Activated CD8-positive, alpha-beta T cell treated with anti-CD3 and anti-CD28 coated beads for 36 hours (primary cell): ENCODE data around the gene TMEM119. TPM values are rescaled to one million over a fixed set of nuclear protein-coding genes. Genes with fewer than 3 reads are reported as not detected.

Experiments used
- ATAC-seq: fragments of 200-7000 bp; cut with Tn5 transposase; one replicate; pipeline ENCODE4 v1.10.0; 2021; ENCODE audit warnings: mild to moderate bottlenecking, moderate library complexity
- CTCF ChIA-PET: fragments of 350-600 bp; sonication (Branson Sonifier 250); formaldehyde crosslinking; loops from one replicate; lab custom pipeline; 2021; ENCODE audit warnings: antibody characterized with exemption; lab: Charles Lee
- POLR2A ChIA-PET: fragments of 350-600 bp; sonication (Branson Sonifier 250); formaldehyde crosslinking; loops from one replicate; lab custom pipeline; 2021; ENCODE audit warnings: antibody characterized with exemption; lab: Charles Lee
- DNase-seq: peaks from one replicate; pipeline ENCODE4 v3.0.0-alpha.2; 2020
- H3K27ac Mint-ChIP-seq: one replicate; pipeline ENCODE4 v1.8.0; 2021; ENCODE audit warnings: mild to moderate bottlenecking, mixed read lengths
- H3K27me3 Mint-ChIP-seq: one replicate; pipeline ENCODE4 v1.8.0; 2021; ENCODE audit warnings: mixed read lengths
- H3K36me3 Mint-ChIP-seq: one replicate; pipeline ENCODE4 v1.8.0; 2021; ENCODE audit warnings: low read depth, mixed read lengths
- H3K4me1 Mint-ChIP-seq: one replicate; pipeline ENCODE4 v1.8.0; 2021; ENCODE audit warnings: low read depth, mixed read lengths
- H3K4me3 Mint-ChIP-seq: one replicate; pipeline ENCODE4 v1.8.0; 2021; ENCODE audit warnings: mild to moderate bottlenecking, moderate library complexity, mixed read lengths
- H3K9me3 Mint-ChIP-seq: one replicate; pipeline ENCODE4 v1.8.0; 2021; ENCODE audit warnings: mixed read lengths
- intact Hi-C: fragments of 100-400 bp; cut with micrococcal nuclease; formaldehyde crosslinking; loops from one replicate; pipeline ENCODE4 v1.10.0; 2022
- total RNA-seq, 2 experiments: library from RNA; stranded (reverse); gene quantifications; one replicate each; pipeline ENCODE4 v1.2.3, GENCODE V29; 2021
- TF ChIP-seq, protein P1 (sequence below): fragments of 200-600 bp; IDR thresholded peaks from one replicate; pipeline ENCODE4 v1.8.0; 2022; ENCODE audit warnings: antibody characterized with exemption, mild to moderate bottlenecking

TMEM119 gene
- total RNA-seq, 2 experiments from 2014 or later = not detected

DNA sequence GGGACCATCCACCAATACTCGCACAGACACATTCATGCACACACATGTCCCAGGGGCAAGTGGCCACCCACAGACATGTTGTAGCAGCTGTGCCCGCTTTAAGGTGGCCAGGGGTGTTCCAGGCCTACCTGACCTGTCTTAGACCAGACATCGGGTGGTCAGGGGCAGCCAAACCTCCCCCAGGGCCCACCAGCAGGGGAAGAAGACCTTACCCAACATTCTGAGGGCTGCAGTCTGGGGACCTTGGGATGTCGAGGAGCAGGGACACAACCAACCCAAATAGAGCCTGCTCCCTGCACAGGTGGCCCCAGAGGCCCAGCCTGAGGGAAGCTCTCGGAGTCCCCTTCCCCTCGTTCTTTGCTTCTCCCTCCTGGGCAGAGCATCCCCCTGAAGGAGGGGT is 1.7 kb upstream of the TMEM119 start:
- intact Hi-C loops = no loop called here
- ATAC-seq (no peak), DNase-seq (no peak)
- no peaks in the 10 kb centered on the region for H3K36me3 Mint-ChIP-seq
- no peak overlapping the region for H3K4me3 Mint-ChIP-seq
- no peaks in the 10 kb centered on the region for H3K9me3 Mint-ChIP-seq
- no peak overlapping the region for H3K27ac Mint-ChIP-seq
- CTCF ChIA-PET = interaction anchor here (2.5 kb wide), 1 partner anchor 18 kb away, joined by 10 read pairs; no protein-coding TSS in a partner anchor
- TF ChIP-seq, protein P1, sequence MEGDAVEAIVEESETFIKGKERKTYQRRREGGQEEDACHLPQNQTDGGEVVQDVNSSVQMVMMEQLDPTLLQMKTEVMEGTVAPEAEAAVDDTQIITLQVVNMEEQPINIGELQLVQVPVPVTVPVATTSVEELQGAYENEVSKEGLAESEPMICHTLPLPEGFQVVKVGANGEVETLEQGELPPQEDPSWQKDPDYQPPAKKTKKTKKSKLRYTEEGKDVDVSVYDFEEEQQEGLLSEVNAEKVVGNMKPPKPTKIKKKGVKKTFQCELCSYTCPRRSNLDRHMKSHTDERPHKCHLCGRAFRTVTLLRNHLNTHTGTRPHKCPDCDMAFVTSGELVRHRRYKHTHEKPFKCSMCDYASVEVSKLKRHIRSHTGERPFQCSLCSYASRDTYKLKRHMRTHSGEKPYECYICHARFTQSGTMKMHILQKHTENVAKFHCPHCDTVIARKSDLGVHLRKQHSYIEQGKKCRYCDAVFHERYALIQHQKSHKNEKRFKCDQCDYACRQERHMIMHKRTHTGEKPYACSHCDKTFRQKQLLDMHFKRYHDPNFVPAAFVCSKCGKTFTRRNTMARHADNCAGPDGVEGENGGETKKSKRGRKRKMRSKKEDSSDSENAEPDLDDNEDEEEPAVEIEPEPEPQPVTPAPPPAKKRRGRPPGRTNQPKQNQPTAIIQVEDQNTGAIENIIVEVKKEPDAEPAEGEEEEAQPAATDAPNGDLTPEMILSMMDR = no peak
- H3K4me1 Mint-ChIP-seq = no peaks in the 10 kb centered on the region
- POLR2A ChIA-PET = no interaction called here
- H3K27me3 Mint-ChIP-seq = no peaks in the 10 kb centered on the region

DNA sequence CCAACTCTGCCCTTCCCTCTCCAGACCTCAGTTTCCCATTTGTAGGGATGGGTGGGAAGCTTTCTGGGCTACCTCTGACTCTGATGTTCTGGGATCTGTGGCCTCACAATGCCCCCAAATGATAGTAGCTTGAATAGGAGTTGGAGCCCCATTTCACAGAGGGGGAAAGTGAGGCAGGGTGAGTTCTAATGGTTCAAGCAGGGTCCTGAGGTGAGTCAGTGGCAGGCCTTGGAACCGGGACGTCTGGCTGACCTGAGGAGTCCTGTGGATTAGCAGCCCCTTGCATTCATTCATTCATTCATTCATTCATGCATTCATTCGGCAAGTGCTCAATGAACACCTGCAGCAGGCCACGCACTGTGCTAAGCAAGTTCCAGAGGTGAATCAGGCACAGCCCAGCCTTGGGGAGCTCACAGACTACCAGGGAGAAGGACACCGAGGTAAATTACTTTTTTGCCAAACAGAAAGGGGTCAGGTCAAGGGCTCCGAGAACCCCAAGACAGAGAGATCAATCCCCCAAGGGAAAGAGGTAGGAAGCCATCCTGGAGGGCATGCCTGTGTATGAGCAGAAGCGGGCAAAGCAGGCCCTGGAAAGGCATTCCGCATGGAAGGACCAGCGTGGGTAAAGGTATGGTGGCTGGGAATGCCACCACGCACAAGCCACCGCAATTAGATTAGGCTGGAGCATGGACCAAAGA is 818 bp upstream of the TMEM119 start:
- H3K4me1 Mint-ChIP-seq = no peaks in the 10 kb centered on the region
- no peaks in the 10 kb centered on the region for H3K27me3 Mint-ChIP-seq
- no peaks in the 10 kb centered on the region for H3K9me3 Mint-ChIP-seq
- ATAC-seq (no peak), DNase-seq (no peak)
- TF ChIP-seq, protein P1 = no peak
- POLR2A ChIA-PET = interaction anchor here (1.2 kb wide), 1 partner anchor 20 kb away, joined by 3 read pairs; no protein-coding TSS in a partner anchor
- no peak overlapping the region for H3K27ac Mint-ChIP-seq
- no peak overlapping the region for H3K4me3 Mint-ChIP-seq
- CTCF ChIA-PET = no interaction called here
- H3K36me3 Mint-ChIP-seq = no peaks in the 10 kb centered on the region
- intact Hi-C loops = no loop called here

DNA sequence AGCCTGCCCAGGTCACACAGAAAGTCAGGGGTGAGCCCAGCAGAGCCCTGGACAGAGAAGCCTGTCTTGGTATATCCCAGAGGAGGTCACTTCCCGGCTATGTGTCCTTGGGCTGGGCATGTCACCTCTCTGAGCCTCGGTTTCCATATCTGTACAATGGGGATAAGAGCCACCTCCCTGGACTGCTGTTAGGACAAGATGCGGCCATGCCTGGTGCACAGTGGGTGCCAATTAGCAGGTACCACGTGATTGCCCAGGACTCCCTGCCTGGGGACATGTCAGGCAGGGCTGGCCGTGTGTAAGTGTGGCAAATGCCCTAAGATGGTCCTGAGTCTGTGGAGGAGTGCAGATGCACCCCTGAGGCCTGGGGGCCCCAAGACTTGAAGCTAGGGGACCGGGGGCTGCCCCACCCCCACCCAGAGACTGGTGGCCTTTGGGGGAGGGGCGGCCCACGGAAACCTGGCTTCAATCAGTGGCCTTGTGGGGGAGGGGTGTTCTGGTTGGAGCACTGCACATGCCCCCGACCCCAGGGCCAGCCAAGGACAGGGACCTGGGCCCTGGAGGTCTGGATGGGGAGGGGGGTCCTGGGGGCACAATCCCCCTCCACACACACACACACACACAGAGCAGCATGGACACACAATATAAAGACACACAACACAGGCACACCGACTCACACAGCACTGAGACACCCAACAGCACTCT is 878 bp downstream of the TMEM119 start:
- TF ChIP-seq, protein P1 = no peak
- DNase-seq (no peak), ATAC-seq (no peak)
- H3K9me3 Mint-ChIP-seq = no peaks in the 10 kb centered on the region
- CTCF ChIA-PET = interaction anchor here (4.2 kb wide), 1 partner anchor 20 kb away, joined by 17 read pairs; no protein-coding TSS in a partner anchor
- intact Hi-C loops = no loop called here
- H3K27me3 Mint-ChIP-seq = no peaks in the 10 kb centered on the region
- POLR2A ChIA-PET = no interaction called here
- no peak overlapping the region for H3K27ac Mint-ChIP-seq
- H3K4me1 Mint-ChIP-seq = no peaks in the 10 kb centered on the region
- H3K36me3 Mint-ChIP-seq = no peaks in the 10 kb centered on the region
- H3K4me3 Mint-ChIP-seq = no peak overlapping the region

DNA sequence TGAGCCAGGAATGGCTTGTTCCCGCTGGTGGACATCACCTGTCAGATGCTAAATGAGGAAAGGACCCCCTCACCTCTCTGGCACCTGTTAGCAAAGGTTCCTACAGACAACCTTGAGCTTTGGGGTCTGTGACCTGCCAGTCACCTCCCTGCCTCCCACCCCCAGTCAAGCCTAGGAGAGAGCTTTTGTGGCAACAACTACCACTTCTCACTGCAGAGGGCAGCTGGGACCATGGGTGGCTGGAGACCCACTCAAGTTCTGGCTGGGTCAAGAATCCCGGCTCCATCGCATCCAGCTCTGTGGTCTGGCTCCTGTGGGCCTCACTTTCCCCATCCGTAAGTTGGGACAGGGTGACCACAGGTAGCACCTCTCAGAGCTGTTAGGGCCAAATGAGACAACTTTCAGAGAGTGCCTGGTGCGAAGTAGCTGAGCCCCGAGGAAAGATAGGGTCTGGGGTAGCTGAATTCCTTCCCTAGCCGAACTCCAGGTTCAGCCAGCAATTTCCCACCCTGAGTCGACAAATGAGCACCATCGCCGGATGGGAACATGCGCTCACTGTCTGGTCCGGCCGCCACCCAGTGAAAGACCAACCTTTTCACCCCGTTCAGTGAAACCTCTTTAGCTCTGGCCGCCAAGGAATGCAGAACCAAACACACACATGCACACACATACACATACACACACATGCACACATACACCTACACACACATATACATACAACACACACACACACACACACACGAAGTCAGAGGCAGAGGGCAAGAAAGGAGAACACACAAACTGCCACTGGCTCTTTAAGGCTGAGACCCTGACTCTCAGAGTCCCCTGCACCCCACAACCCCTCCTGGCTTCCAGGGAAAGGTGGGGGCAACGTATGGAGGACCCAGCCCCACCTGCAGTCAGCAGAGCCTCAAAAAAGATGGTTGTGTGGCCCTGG is 1.9 kb downstream of the TMEM119 start:
- ATAC-seq = no peak
- no peak for DNase-seq
- no peak overlapping the region for H3K4me3 Mint-ChIP-seq
- ChIA-PET CTCF (interaction anchor here (4.2 kb wide), 1 partner anchor 21 kb away, joined by 17 read pairs; no protein-coding TSS in a partner anchor), POLR2A (no interaction called here)
- no peaks in the 10 kb centered on the region for H3K4me1 Mint-ChIP-seq
- H3K36me3 Mint-ChIP-seq = no peaks in the 10 kb centered on the region
- H3K27ac Mint-ChIP-seq = no peak overlapping the region
- no peaks in the 10 kb centered on the region for H3K9me3 Mint-ChIP-seq
- TF ChIP-seq, protein P1 = no peak
- intact Hi-C loops = no loop called here
- no peaks in the 10 kb centered on the region for H3K27me3 Mint-ChIP-seq
